GM13977 (cell line): ENCODE data around the gene RIC1.
"Not testable (repeated sequence)": the region's sequence is repeated elsewhere in the genome, so short reads cannot be mapped to it uniquely, and the experiment has no call there.

Experiments
- DNase-seq: peaks from one replicate; pipeline ENCODE4 v3.0.0; 2012; ENCODE audit warnings: low spot score
- in situ Hi-C: fragments of 300-500 bp; cut with MboI; formaldehyde crosslinking; loops from one replicate; pipeline ENCODE4 v1.12.0; 2022; ENCODE audit warnings: low sequenced_read_pairs, low pct_unique_long_range_greater_than_20kb, mixed read lengths, inconsistent platforms; ENCODE audit not compliant: unreplicated experiment
- TF ChIP-seq, protein P1 (sequence below): IDR thresholded peaks from 2 replicates; pipeline ENCODE4 v1.5.1; 2012; ENCODE audit warnings: mild to moderate bottlenecking, control low read depth; ENCODE audit not compliant: insufficient read depth; ENCODE audit errors: extremely low read depth, missing control alignments

RIC1 gene

DNA sequence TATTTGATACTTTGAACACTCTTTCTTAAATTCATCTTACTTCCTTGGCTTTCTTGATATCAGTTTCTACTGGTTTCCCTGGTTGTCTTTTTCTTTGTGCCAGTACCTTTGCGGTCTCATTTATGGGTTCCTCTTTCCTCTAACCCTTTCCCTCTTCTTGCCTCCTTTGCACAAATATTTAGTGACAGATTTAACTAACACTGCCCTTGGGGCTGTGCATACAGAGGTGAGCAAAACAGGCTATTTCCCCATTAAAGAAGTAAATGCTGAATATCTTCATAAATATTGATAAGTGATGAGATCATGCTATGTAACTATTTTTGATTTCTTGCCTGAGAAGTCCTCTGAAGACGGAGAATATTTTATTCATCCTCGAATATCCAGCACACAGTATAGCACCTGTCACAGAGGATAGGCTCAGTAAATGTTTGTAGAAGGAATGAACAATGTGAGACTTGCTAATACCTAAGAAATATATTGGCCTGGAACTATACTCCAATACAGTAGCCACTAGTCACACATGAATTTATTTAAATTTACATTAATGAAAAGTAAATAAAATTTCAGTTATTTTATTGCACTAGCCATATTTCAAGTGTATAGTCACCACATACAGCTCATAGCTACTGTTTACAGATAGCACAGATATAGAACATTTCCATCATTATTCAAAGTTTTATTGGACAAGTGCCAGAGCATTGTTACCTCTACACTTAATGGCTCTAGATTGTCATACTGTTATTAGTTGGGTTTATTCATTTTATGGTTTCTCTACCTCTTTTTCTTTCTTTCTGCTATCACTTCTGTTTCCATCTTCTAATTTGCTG, 90.4 kb downstream of the RIC1 start:
- TF ChIP-seq, protein P1, sequence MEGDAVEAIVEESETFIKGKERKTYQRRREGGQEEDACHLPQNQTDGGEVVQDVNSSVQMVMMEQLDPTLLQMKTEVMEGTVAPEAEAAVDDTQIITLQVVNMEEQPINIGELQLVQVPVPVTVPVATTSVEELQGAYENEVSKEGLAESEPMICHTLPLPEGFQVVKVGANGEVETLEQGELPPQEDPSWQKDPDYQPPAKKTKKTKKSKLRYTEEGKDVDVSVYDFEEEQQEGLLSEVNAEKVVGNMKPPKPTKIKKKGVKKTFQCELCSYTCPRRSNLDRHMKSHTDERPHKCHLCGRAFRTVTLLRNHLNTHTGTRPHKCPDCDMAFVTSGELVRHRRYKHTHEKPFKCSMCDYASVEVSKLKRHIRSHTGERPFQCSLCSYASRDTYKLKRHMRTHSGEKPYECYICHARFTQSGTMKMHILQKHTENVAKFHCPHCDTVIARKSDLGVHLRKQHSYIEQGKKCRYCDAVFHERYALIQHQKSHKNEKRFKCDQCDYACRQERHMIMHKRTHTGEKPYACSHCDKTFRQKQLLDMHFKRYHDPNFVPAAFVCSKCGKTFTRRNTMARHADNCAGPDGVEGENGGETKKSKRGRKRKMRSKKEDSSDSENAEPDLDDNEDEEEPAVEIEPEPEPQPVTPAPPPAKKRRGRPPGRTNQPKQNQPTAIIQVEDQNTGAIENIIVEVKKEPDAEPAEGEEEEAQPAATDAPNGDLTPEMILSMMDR: no peak
- in situ Hi-C loops: no loop called here
- no peak for DNase-seq

DNA sequence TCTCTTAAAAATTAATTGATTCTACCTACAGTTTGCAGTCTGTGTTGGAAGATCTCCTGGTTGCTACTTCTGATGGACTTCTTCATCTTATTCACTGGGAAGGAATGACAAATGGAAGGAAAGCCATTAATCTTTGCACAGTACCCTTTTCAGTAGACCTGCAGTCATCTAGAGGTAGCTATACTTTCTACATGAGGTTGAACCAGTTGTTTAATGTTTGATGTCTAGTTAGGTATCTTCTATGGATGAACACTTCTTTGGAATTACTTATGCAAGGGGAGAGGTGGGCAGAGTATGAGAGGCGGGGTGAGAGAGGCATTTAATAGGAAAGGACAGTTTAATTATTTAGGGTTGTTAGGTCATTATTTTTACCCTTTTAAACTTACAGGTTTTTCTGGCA, 91.2 kb downstream of the RIC1 start:
- no peak for DNase-seq
- TF ChIP-seq, protein P1: no peak
- in situ Hi-C loops: no loop called here

DNA sequence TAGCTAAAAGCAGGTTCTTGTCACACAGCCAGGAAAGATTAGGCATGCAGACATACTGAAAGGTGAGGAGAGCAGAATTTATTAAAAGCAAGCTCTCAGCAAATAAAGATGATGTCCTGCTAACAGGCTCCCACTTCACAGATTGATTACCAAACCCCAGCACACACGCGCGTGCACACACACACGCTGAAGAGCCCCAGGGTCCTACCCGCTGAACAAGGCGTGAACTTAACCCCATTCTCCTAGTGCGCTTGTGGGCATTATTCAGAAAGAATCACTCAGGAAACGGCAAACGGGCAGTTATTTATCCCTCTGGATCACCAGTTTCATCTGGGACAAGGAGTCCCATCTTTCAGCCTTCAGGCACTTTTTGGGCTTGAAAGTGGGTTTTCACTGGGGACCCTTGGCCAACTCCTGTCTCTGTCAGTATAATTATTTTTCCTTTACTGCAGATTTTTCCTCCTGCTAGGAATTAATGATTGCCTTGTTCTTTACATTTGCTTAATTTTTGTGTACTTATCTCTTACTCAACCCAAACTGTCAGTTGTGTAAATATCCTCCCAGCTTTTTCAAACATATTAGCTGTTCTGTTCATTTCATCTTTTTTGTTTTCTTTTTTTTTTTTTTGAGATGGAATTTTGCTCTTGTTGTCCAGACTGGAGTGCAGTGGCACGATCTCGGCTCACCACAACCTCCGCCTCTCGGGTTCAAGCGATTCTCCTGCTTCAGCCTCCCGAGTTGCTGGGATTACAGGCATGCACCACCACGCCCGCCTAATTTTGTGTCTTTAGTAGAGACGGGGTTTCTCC, 92.6 kb downstream of the RIC1 start:
- in situ Hi-C loops: no loop called here
- TF ChIP-seq, protein P1: no peak
- no peak for DNase-seq

DNA sequence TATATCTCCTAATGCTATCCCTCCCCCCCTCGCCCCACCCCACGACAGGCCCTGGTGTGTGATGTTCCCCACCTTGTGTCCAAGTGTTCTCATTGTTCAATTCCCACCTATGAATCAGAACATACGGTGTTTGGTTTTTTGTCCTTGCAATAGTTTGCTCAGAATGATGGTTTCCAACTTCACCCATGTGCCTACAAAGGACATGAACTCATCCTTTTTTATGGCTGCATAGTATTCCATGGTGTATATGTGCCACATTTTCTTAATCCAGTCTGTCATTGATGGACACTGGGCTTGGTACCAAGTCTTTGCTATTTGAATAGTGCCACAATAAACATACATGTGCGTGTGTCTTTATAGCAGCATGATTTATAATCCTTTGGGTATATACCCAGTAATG, 93.8 kb downstream of the RIC1 start:
- in situ Hi-C loops, DNase-seq: not testable (repeated sequence)

DNA sequence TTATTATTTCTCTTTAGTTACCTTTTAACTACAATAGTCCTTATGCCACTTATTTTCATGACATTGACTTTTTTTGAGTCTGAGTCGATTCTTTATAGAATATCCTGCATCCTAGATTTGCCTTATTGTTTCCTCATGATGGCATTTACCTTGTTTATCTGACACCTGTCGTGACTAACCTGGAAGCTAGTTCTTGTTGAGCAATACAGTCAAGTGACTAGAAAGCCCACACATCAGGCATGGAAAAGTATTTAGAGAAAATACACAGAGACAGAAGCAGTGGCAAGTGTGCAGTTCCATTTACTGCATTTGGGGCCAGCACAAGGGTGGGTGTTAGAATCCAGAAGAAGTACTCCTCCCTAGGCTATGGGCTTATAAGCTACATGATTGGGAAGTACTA, 106.2 kb downstream of the RIC1 start:
- TF ChIP-seq, protein P1: no peak
- no peak for DNase-seq
- in situ Hi-C loops: no loop called here

DNA sequence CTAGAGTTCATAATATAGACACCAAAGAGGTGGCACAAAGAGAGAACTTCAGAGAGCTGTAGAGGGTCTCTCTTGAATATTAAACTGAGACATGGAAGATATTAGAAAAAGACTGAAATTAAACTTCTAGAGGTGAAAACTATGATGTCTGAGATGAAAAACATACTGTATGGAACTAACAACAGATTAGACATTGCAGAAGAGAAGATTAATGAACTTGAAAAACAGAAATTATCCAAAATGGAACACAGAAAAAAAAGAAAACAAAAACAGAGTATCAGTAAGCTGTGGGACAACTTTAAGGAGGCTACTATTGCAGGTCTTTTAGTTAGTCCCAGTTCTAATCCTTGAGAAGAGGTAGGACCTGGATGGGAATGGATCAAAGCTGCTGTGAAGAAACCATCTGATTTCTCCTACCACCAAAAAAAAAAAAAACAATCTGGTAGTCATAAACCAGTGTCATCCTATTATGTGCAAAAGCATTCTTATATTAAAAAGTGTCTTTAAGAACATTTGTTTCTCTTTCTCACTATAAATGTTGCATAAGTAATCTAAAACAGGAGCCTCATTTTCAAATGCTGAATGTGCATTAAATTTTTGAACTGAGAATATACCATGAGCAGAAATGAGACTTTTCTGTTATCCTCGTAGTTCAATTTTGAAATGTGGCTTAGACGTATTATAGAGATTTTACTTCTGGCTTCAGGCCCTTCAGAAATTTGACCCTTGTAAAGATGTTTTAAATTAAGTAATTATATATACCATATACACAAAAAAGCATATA, 107.8 kb downstream of the RIC1 start:
- TF ChIP-seq, protein P1: no peak
- in situ Hi-C loops: no loop called here
- DNase-seq: no peak
